H1 (cell line): ENCODE results near the gene SIGLEC12. TPM values are rescaled to one million over a fixed set of nuclear protein-coding genes. Genes with fewer than 3 reads are reported as not detected.

Experiments used
- CTCF ChIA-PET: fragments of 300-600 bp; sonication (Branson Sonifier 250); formaldehyde crosslinking; loops from one replicate; lab custom pipeline; 2021; ENCODE audit not compliant: partially characterized antibody; lab: Charles Lee
- POLR2A ChIA-PET: fragments of 300-600 bp; sonication (Branson Sonifier 250); formaldehyde crosslinking; loops from one replicate; lab custom pipeline; 2021; ENCODE audit warnings: inconsistent platforms; ENCODE audit not compliant: partially characterized antibody; lab: Charles Lee
- DNase-seq, 2 experiments: peaks; one replicate each; pipeline versions ENCODE4 v3.0.0 to v3.0.0-alpha.2; 2010 to 2022; ENCODE audit warnings: low spot score in 2 of 2, low read depth in 1 of 2, mixed read lengths in 1 of 2
- FAIRE-seq: peaks from 2 replicates; lab custom pipeline; 2011; peaks lifted over from hg19 to GRCh38; lab: Jason Lieb, UNC
- H2AFZ ChIP-seq: 2 replicates; pipeline ENCODE4 v1.8.1; 2012; ENCODE audit warnings: low read length, inconsistent platforms
- H2AK5ac ChIP-seq: 2 replicates; pipeline ENCODE4 v1.6.1; 2013; ENCODE audit warnings: low read depth, low read length
- H2BK120ac ChIP-seq: replicated peaks from 2 replicates; pipeline ENCODE3; 2013; ENCODE audit warnings: low read depth, low read length, inconsistent platforms
- H2BK12ac ChIP-seq: 2 replicates; pipeline ENCODE4 v1.6.1; 2013; ENCODE audit warnings: low read depth, low read length
- H2BK15ac ChIP-seq: 2 replicates; pipeline ENCODE4 v1.6.1; 2013; ENCODE audit warnings: low read length
- H2BK20ac ChIP-seq: 2 replicates; pipeline ENCODE4 v1.6.1; 2013; ENCODE audit warnings: low read length
- H2BK5ac ChIP-seq: 2 replicates; pipeline ENCODE4 v1.6.1; 2013; ENCODE audit warnings: low read depth, low read length
- H3K14ac ChIP-seq: 2 replicates; pipeline ENCODE4 v1.6.1; 2013; ENCODE audit warnings: inconsistent platforms; ENCODE audit not compliant: insufficient read length
- H3K18ac ChIP-seq: 2 replicates; pipeline ENCODE4 v1.6.1; 2013; ENCODE audit warnings: low read length; ENCODE audit errors: extremely low read depth
- H3K23ac ChIP-seq: 2 replicates; pipeline ENCODE4 v1.6.1; 2013; ENCODE audit warnings: inconsistent platforms; ENCODE audit not compliant: insufficient read length
- H3K23me2 ChIP-seq: 2 replicates; pipeline ENCODE4 v1.6.1; 2013; ENCODE audit warnings: low read depth, low read length
- H3K27ac ChIP-seq: 2 replicates; pipeline ENCODE4 v1.6.1; 2011; ENCODE audit warnings: low read depth, low read length, inconsistent platforms
- H3K27me3 ChIP-seq, 4 experiments: replicated peaks in 1 of 4; 1 replicate in 1 of 4; 2 replicates in 3 of 4; pipeline versions ENCODE4 v1.6.1 to v1.8.1; 2011 to 2013; ENCODE audit warnings: low read length in 3 of 4, mild to moderate bottlenecking in 3 of 4, inconsistent platforms in 2 of 4, mixed read lengths in 2 of 4, moderate library complexity in 1 of 4; ENCODE audit not compliant: control insufficient read depth in 3 of 4, insufficient read depth in 3 of 4; ENCODE audit errors: extremely low read depth in 1 of 4
- H3K36me3 ChIP-seq, 4 experiments: 2 replicates each; pipeline versions ENCODE4 v1.6.1 to v1.8.1; 2011 to 2013; ENCODE audit warnings: mild to moderate bottlenecking in 4 of 4, low read length in 3 of 4, moderate library complexity in 2 of 4, control low read depth in 1 of 4, inconsistent platforms in 1 of 4; ENCODE audit not compliant: insufficient read depth in 4 of 4, control insufficient read depth in 2 of 4
- H3K4ac ChIP-seq: replicated peaks from 2 replicates; pipeline ENCODE3; 2013; ENCODE audit warnings: low read length, low read depth, mixed read lengths, inconsistent platforms; ENCODE audit not compliant: insufficient read length
- H3K4me1 ChIP-seq, 4 experiments: replicated peaks in 1 of 4; 1 replicate in 1 of 4; 2 replicates in 3 of 4; pipeline versions ENCODE4 v1.6.1 to v1.8.1; 2011 to 2013; ENCODE audit warnings: low read length in 3 of 4, inconsistent platforms in 2 of 4, mixed read lengths in 1 of 4; ENCODE audit not compliant: insufficient read depth in 4 of 4, control insufficient read depth in 3 of 4
- H3K4me2 ChIP-seq, 2 experiments: 2 replicates each; pipeline versions ENCODE4 v1.6.1 to v1.8.1; 2011 to 2013; ENCODE audit warnings: low read depth in 2 of 2, low read length in 2 of 2, control low read depth in 1 of 2, inconsistent platforms in 1 of 2, mild to moderate bottlenecking in 1 of 2; ENCODE audit not compliant: insufficient read depth in 1 of 2
- H3K4me3 ChIP-seq, 4 experiments: fragments of 200-600, 300-600 bp in 1 of 4; sonication (generic), shearing (Covaris generic), sonication (Bioruptor Twin) in 1 of 4; 2 replicates each; pipeline versions ENCODE4 v1.5.1 to v1.8.1; 2011 to 2016; ENCODE audit warnings: low read length in 4 of 4, low read depth in 3 of 4, control low read depth in 2 of 4, inconsistent platforms in 2 of 4, mild to moderate bottlenecking in 2 of 4, mixed read lengths in 1 of 4, moderate library complexity in 1 of 4; ENCODE audit not compliant: insufficient read depth in 2 of 4; ENCODE audit errors: extremely low read depth in 1 of 4
- H3K56ac ChIP-seq: replicated peaks from 2 replicates; pipeline ENCODE3; 2013; ENCODE audit warnings: low read depth, mild to moderate bottlenecking, mixed read lengths, low read length, inconsistent platforms; ENCODE audit not compliant: insufficient read length
- H3K79me1 ChIP-seq: 2 replicates; pipeline ENCODE4 v1.6.1; 2013; ENCODE audit warnings: low read depth, low read length, control low read depth
- H3K79me2 ChIP-seq, 2 experiments: 2 replicates each; pipeline versions ENCODE4 v1.6.1 to v1.8.1; 2012 to 2013; ENCODE audit warnings: low read length in 2 of 2, mild to moderate bottlenecking in 2 of 2, inconsistent platforms in 1 of 2; ENCODE audit not compliant: insufficient read depth in 2 of 2, control insufficient read depth in 1 of 2
- H3K9ac ChIP-seq, 4 experiments: replicated peaks in 1 of 4; 1 replicate in 1 of 4; 2 replicates in 3 of 4; pipeline versions ENCODE4 v1.6.1 to v1.8.1; 2011 to 2013; ENCODE audit warnings: low read depth in 3 of 4, low read length in 3 of 4, control low read depth in 2 of 4, mild to moderate bottlenecking in 2 of 4, moderate library complexity in 2 of 4, inconsistent platforms in 1 of 4; ENCODE audit errors: extremely low read depth in 1 of 4
- H3K9me3 ChIP-seq, 2 experiments: 2 replicates each; pipeline versions ENCODE4 v1.6.1 to v1.8.1; 2012 to 2013; ENCODE audit warnings: mild to moderate bottlenecking in 2 of 2, moderate library complexity in 2 of 2, control low read depth in 1 of 2, inconsistent platforms in 1 of 2, low read depth in 1 of 2, low read length in 1 of 2, mixed read lengths in 1 of 2; ENCODE audit not compliant: insufficient read depth in 2 of 2
- H4K20me1 ChIP-seq, 2 experiments: replicated peaks in 1 of 2; 2 replicates each; pipeline versions ENCODE3 to v1.8.1; 2011 to 2013; ENCODE audit warnings: inconsistent platforms in 2 of 2, low read length in 2 of 2, mild to moderate bottlenecking in 1 of 2; ENCODE audit not compliant: insufficient read depth in 2 of 2, control insufficient read depth in 1 of 2
- H4K5ac ChIP-seq: 2 replicates; pipeline ENCODE4 v1.6.1; 2013; ENCODE audit warnings: low read length, low read depth, mixed read lengths, inconsistent platforms; ENCODE audit not compliant: insufficient read length
- H4K8ac ChIP-seq: 2 replicates; pipeline ENCODE4 v1.8.0; 2013; ENCODE audit warnings: mild to moderate bottlenecking, moderate library complexity, low read length, inconsistent platforms; ENCODE audit not compliant: insufficient read depth; ENCODE audit errors: extremely low read depth
- H4K91ac ChIP-seq: replicated peaks from 2 replicates; pipeline ENCODE3; 2013; ENCODE audit warnings: low read length, mixed read lengths, inconsistent platforms; ENCODE audit not compliant: insufficient read length
- HDAC2 ChIP-seq, 2 experiments: fragments of 300-600 bp in 1 of 2; sonication (generic) in 1 of 2; IDR thresholded peaks; 2 replicates each; pipeline ENCODE4 v1.6.1; 2011 to 2012; ENCODE audit warnings: low read depth in 2 of 2, low read length in 2 of 2, mild to moderate bottlenecking in 2 of 2, moderate library complexity in 2 of 2, borderline replicate concordance in 1 of 2, inconsistent platforms in 1 of 2
- KDM1A ChIP-seq: fragments of 200-600, 300-600 bp; sonication (generic); IDR thresholded peaks from 2 replicates; pipeline ENCODE4 v1.7.1; 2016; ENCODE audit warnings: mild to moderate bottlenecking, low read length, borderline replicate concordance
- TAF1 ChIP-seq: IDR thresholded peaks from 2 replicates; pipeline ENCODE4 v1.6.1; 2011; ENCODE audit warnings: mild to moderate bottlenecking, low read depth, low read length
- WGBS, 2 experiments: shearing (Covaris generic) in 1 of 2; methylation state at CpG; one replicate each; pipeline versions ENCODE4 v1.1.6 to v1.1.7; 2013 to 2015; ENCODE audit warnings: low lambda C conversion rate in 2 of 2, mixed read lengths in 2 of 2, inconsistent platforms in 1 of 2, low coverage in 1 of 2, missing lambda C conversion rate in 1 of 2; ENCODE audit not compliant: insufficient replicate concordance in 2 of 2, insufficient coverage in 1 of 2, insufficient read length in 1 of 2; ENCODE audit errors: extremely low coverage in 1 of 2, missing lambda C conversion rate in 1 of 2; 5-methylcytosine and 5-hydroxymethylcytosine counted together
- polyA plus RNA-seq, 7 experiments: library from polyadenylated mRNA; depleted of rRNA in 3 of 7; stranded (reverse) in 5 of 7; unstranded in 2 of 7; fragments of >200 nt in 5 of 7; fragments of 200-250 nt in 2 of 7; gene quantifications; 1 replicate in 5 of 7; 2 replicates in 1 of 7; 4 replicates in 1 of 7; pipeline versions ENCODE4 v1.2.1 to v1.2.3, GENCODE V29; 2011 to 2013; ENCODE audit warnings: missing spikeins in 2 of 7, mixed read lengths in 2 of 7
- total RNA-seq: library from RNA; stranded (reverse); fragmentation: NEBNext Ultra II Directional; extraction: Animal tissue kit (Norgen Biotek cat#: 25700); gene quantifications from 2 replicates; pipeline ENCODE4 v1.2.1, GENCODE V29; 2021

The SIGLEC12 gene
- total and polyA plus RNA-seq, 2 of the 8 experiments (the other 6 are each of a cell fraction or from before 2014, with no cell fraction given), result not detected

GRCh38 chr19:51529301-51529700 is 27.7 kb upstream of the SIGLEC12 start:
- H3K9ac ChIP-seq, result no peak overlapping the region
- no peak overlapping the region for H3K4me2 ChIP-seq
- no peak for DNase-seq
- no peaks in the 10 kb centered on the region for H3K79me1 ChIP-seq
- H4K5ac ChIP-seq, result no peak overlapping the region
- H3K14ac ChIP-seq, result no peak overlapping the region
- H3K4me1 ChIP-seq, result peaks cover 0 to 5% (median 0%) of the 10 kb centered on the region in 4 experiments; a peak in 1 of 7 replicates
- no peak overlapping the region for H2BK5ac ChIP-seq
- H3K27me3 ChIP-seq, result no peaks in the 10 kb centered on the region
- no peak overlapping the region for H3K4ac ChIP-seq
- H4K20me1 ChIP-seq, result no peaks in the 10 kb centered on the region
- FAIRE-seq, result no peak
- no peaks in the 10 kb centered on the region for H3K23me2 ChIP-seq
- TF ChIP-seq HDAC2 (IDR thresholded peaks at IDR 0.05; ENCODE audit: borderline replicate concordance in 1 of 2, low read depth in 2 of 2, low read length in 2 of 2), result no peak
- TF ChIP-seq TAF1, result no peak
- TF ChIP-seq KDM1A, result no peak
- no peak overlapping the region for H4K8ac ChIP-seq
- ChIA-PET POLR2A (interaction anchor here (0.6 kb wide), 3 partner anchors 42 to 846 kb away, joined by 3 read pairs; partner anchors contain the start of gene ZNF175), CTCF (interaction anchor here (1.2 kb wide), 1 partner anchor 15 kb away, joined by 3 read pairs; no protein-coding TSS in a partner anchor)
- no peaks in the 10 kb centered on the region for H3K36me3 ChIP-seq
- no peaks in the 10 kb centered on the region for H3K79me2 ChIP-seq
- no peak overlapping the region for H3K23ac ChIP-seq
- no peak overlapping the region for H3K4me3 ChIP-seq
- no peak overlapping the region for H2BK120ac ChIP-seq
- no peak overlapping the region for H2AFZ ChIP-seq
- H3K27ac ChIP-seq, result no peak overlapping the region
- H3K18ac ChIP-seq, result no peak overlapping the region
- no peak overlapping the region for H4K91ac ChIP-seq
- no peak overlapping the region for H2BK20ac ChIP-seq
- 95% methylated on average over 2 of the region's 2 CpGs; no CpG with 5 or more reads in 1 of the 2 experiments for WGBS, 2 experiments
- H2BK12ac ChIP-seq, result no peak overlapping the region
- no peak overlapping the region for H2BK15ac ChIP-seq
- no peak overlapping the region for H2AK5ac ChIP-seq
- H3K56ac ChIP-seq, result no peak overlapping the region
- H3K9me3 ChIP-seq, result peaks cover 54 to 60% of the 10 kb centered on the region in 2 experiments
